Measurements from ENCODE around the gene PLCB4.

The PLCB4 gene

GRCh38 chr20:9062066-9062465 lies 6.8 kb upstream of the PLCB4 start:
- Histone ChIP-seq H2BK120ac (ENCODE audit: low read depth, low read length) (no peak overlapping the region), H2BK15ac (ENCODE audit: low read depth, poor library complexity, severe bottlenecking) (no peak overlapping the region), H3K36me3 (ENCODE audit: control insufficient read depth in 1 of 2, insufficient read depth in 2 of 2, low read depth in 1 of 2, low read length in 2 of 2) (no peaks in the 10 kb centered on the region), H3K79me1 (replicated peaks; ENCODE audit: low read length, poor library complexity, severe bottlenecking) (no peaks in the 10 kb centered on the region), H2AFZ (ENCODE audit: low read depth, low read length) (no peak overlapping the region), H4K91ac (ENCODE audit: low read length) (no peak overlapping the region), H2AK5ac (ENCODE audit: low read length, severe bottlenecking) (no peak overlapping the region), H3K18ac (ENCODE audit: low read depth in 1 of 2, low read length in 2 of 2) (no peak overlapping the region), H3K4ac (ENCODE audit: low read depth in 1 of 2, low read length in 2 of 2) (no peak overlapping the region), H3K27ac (ENCODE audit: low read length, poor library complexity, severe bottlenecking) (no peak overlapping the region), H3K27me3 (ENCODE audit: control insufficient read depth in 1 of 2, insufficient read depth in 1 of 2, low read length in 2 of 2) (no peaks in the 10 kb centered on the region), H3K9me3 (ENCODE audit: control insufficient read depth, low read length) (no peaks in the 10 kb centered on the region), H3K14ac (ENCODE audit: low read length in 2 of 2) (no peak overlapping the region), H2BK12ac (ENCODE audit: low read length in 2 of 2) (no peak overlapping the region), H3K9ac (ENCODE audit: low read length) (no peak overlapping the region), H3K4me2 (ENCODE audit: low read length, poor library complexity, severe bottlenecking) (no peak overlapping the region), H2BK5ac (ENCODE audit: low read depth, low read length, poor library complexity, severe bottlenecking) (no peak overlapping the region), H3K4me3 (ENCODE audit: insufficient read depth in 1 of 2, low read depth in 1 of 2, low read length in 2 of 2) (no peak overlapping the region), H3K4me1 (ENCODE audit: control insufficient read depth, insufficient read depth, low read depth, low read length) (peaks cover 9% of the 10 kb centered on the region), H4K8ac (ENCODE audit: low read length) (no peak overlapping the region), H3K23ac (ENCODE audit: low read length in 2 of 2) (no peak overlapping the region)
- no peak for DNase-seq
- 100% methylated on average over 2 of the region's 2 CpGs for WGBS

DNA sequence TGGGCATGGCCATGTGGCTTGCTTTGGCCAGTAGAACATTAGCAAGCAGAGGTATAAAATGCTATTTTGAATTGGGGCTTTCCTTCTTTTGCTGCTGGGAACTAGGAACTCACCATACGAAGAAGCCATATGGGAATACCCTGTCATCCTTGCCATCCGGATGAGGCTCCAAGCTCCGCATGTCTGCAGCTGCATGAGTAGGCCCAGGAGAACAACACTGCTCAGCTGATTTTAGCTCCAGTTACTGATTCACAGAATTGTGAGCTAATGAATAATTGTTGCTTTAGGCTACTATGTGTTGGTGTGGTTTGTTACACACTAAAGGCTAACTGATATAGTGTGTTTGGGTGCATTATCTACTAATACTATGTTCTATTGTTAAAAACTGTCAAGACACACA lies 2.7 kb upstream of the PLCB4 start:
- Histone ChIP-seq H3K18ac (ENCODE audit: low read depth in 1 of 2, low read length in 2 of 2) (no peak overlapping the region), H4K8ac (ENCODE audit: low read length) (no peak overlapping the region), H2BK120ac (ENCODE audit: low read depth, low read length) (no peak overlapping the region), H3K14ac (ENCODE audit: low read length in 2 of 2) (no peak overlapping the region), H4K91ac (ENCODE audit: low read length) (no peak overlapping the region), H3K4me3 (ENCODE audit: insufficient read depth in 1 of 2, low read depth in 1 of 2, low read length in 2 of 2) (no peak overlapping the region), H3K9ac (ENCODE audit: low read length) (no peak overlapping the region), H2BK15ac (ENCODE audit: low read depth, poor library complexity, severe bottlenecking) (no peak overlapping the region), H2BK5ac (ENCODE audit: low read depth, low read length, poor library complexity, severe bottlenecking) (peak overlapping the region; percentile 67), H3K36me3 (ENCODE audit: control insufficient read depth in 1 of 2, insufficient read depth in 2 of 2, low read depth in 1 of 2, low read length in 2 of 2) (no peaks in the 10 kb centered on the region), H2AFZ (ENCODE audit: low read depth, low read length) (no peak overlapping the region), H3K9me3 (ENCODE audit: control insufficient read depth, low read length) (no peaks in the 10 kb centered on the region), H2BK12ac (ENCODE audit: low read length in 2 of 2) (no peak overlapping the region), H3K79me1 (replicated peaks; ENCODE audit: low read length, poor library complexity, severe bottlenecking) (no peaks in the 10 kb centered on the region), H3K4me1 (ENCODE audit: control insufficient read depth, insufficient read depth, low read depth, low read length) (peaks cover 7% of the 10 kb centered on the region), H3K27me3 (ENCODE audit: control insufficient read depth in 1 of 2, insufficient read depth in 1 of 2, low read length in 2 of 2) (peaks cover 0 to 5% of the 10 kb centered on the region in 2 experiments), H3K27ac (ENCODE audit: low read length, poor library complexity, severe bottlenecking) (peak overlapping the region; percentile 98), H2AK5ac (ENCODE audit: low read length, severe bottlenecking) (no peak overlapping the region), H3K23ac (ENCODE audit: low read length in 2 of 2) (no peak overlapping the region), H3K4me2 (ENCODE audit: low read length, poor library complexity, severe bottlenecking) (no peak overlapping the region), H3K4ac (ENCODE audit: low read depth in 1 of 2, low read length in 2 of 2) (no peak overlapping the region)
- WGBS: 70% methylated on average over 3 of the region's 3 CpGs
- no peak for DNase-seq

- H2AK5ac ChIP-seq (ENCODE audit: low read length, severe bottlenecking): peak overlapping the region; percentile 46
- H3K9ac ChIP-seq (ENCODE audit: low read length): peak overlapping the region; percentile 66
Observed at GRCh38 chr20:9068233-9068801, 570 bp upstream of the PLCB4 start.

DNA sequence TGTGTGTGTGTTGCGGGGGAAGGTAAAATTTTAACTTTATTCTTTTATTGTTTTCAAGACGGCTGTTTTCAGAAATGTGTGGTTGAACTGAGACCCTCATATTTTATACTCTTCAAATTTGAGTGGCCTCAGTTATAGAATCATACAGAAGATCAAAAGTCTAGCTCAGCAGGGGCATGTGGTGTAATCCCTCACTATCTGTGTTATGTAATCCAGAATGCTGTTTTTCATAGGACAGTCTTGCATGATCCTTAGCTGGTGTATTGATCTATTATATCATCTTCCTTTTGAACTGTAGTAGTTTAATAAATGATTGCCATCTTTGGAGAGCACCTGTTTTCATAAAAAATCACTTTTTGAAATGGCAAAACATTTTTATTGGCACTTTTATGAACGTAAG lies 1.4 kb downstream of the PLCB4 start:
- Histone ChIP-seq H3K27ac (ENCODE audit: low read length, poor library complexity, severe bottlenecking) (peak overlapping the region; percentile 57), H4K8ac (ENCODE audit: low read length) (no peak overlapping the region), H2BK12ac (ENCODE audit: low read length in 2 of 2) (no peak overlapping the region), H3K4me1 (ENCODE audit: control insufficient read depth, insufficient read depth, low read depth, low read length) (peaks cover 11% of the 10 kb centered on the region), H2BK5ac (ENCODE audit: low read depth, low read length, poor library complexity, severe bottlenecking) (no peak overlapping the region), H3K4me3 (ENCODE audit: insufficient read depth in 1 of 2, low read depth in 1 of 2, low read length in 2 of 2) (no peak overlapping the region), H3K9me3 (ENCODE audit: control insufficient read depth, low read length) (no peaks in the 10 kb centered on the region), H2AK5ac (ENCODE audit: low read length, severe bottlenecking) (no peak overlapping the region), H3K9ac (ENCODE audit: low read length) (no peak overlapping the region), H2AFZ (ENCODE audit: low read depth, low read length) (no peak overlapping the region), H2BK15ac (ENCODE audit: low read depth, poor library complexity, severe bottlenecking) (no peak overlapping the region), H3K36me3 (ENCODE audit: control insufficient read depth in 1 of 2, insufficient read depth in 2 of 2, low read depth in 1 of 2, low read length in 2 of 2) (no peaks in the 10 kb centered on the region), H3K4ac (ENCODE audit: low read depth in 1 of 2, low read length in 2 of 2) (no peak overlapping the region), H3K18ac (ENCODE audit: low read depth in 1 of 2, low read length in 2 of 2) (no peak overlapping the region), H3K79me1 (replicated peaks; ENCODE audit: low read length, poor library complexity, severe bottlenecking) (no peaks in the 10 kb centered on the region), H3K4me2 (ENCODE audit: low read length, poor library complexity, severe bottlenecking) (peak overlapping the region; percentile 45), H3K23ac (ENCODE audit: low read length in 2 of 2) (no peak overlapping the region), H4K91ac (ENCODE audit: low read length) (no peak overlapping the region), H3K14ac (ENCODE audit: low read length in 2 of 2) (no peak overlapping the region), H3K27me3 (ENCODE audit: control insufficient read depth in 1 of 2, insufficient read depth in 1 of 2, low read length in 2 of 2) (peaks cover 0 to 5% of the 10 kb centered on the region in 2 experiments), H2BK120ac (ENCODE audit: low read depth, low read length) (no peak overlapping the region)
- WGBS: 81% methylated on average over 3 of the region's 3 CpGs
- DNase-seq: no peak

More at GRCh38 chr20:9068233-9068801, 570 bp upstream of the PLCB4 start:
- H3K14ac ChIP-seq (ENCODE audit: low read length in 2 of 2): peak overlapping the region in 1 of 2 experiments; percentile 83
- DNase-seq: peak; percentile 50
- H4K8ac ChIP-seq (ENCODE audit: low read length): peak overlapping the region; percentile 70
- H3K27ac ChIP-seq (ENCODE audit: low read length, poor library complexity, severe bottlenecking): peak overlapping the region; percentile 98
- H3K79me1 ChIP-seq (replicated peaks; ENCODE audit: low read length, poor library complexity, severe bottlenecking): no peaks in the 10 kb centered on the region
- peak overlapping the region; percentile 89 for H4K91ac ChIP-seq (ENCODE audit: low read length)
- H3K4me2 ChIP-seq (ENCODE audit: low read length, poor library complexity, severe bottlenecking): peak overlapping the region; percentile 93
- H2BK12ac ChIP-seq (ENCODE audit: low read length in 2 of 2): peak overlapping the region; percentile 64 to 89
- H3K36me3 ChIP-seq (ENCODE audit: control insufficient read depth in 1 of 2, insufficient read depth in 2 of 2, low read depth in 1 of 2, low read length in 2 of 2): no peaks in the 10 kb centered on the region
- peak overlapping the region; percentile 81 to 86 for H3K4ac ChIP-seq (ENCODE audit: low read depth in 1 of 2, low read length in 2 of 2)
- peak overlapping the region; percentile 91 for H2BK5ac ChIP-seq (ENCODE audit: low read depth, low read length, poor library complexity, severe bottlenecking)
- peaks cover 7% of the 10 kb centered on the region for H3K4me1 ChIP-seq (ENCODE audit: control insufficient read depth, insufficient read depth, low read depth, low read length)
- H3K23ac ChIP-seq (ENCODE audit: low read length in 2 of 2): peak overlapping the region in 1 of 2 experiments; percentile 16
- H3K27me3 ChIP-seq (ENCODE audit: control insufficient read depth in 1 of 2, insufficient read depth in 1 of 2, low read length in 2 of 2): peaks cover 0 to 5% of the 10 kb centered on the region in 2 experiments
- peak overlapping the region; percentile 99 for H2AFZ ChIP-seq (ENCODE audit: low read depth, low read length)
- under 1% methylated on average over 31 of the region's 57 CpGs for WGBS
- peak overlapping the region; percentile 87 to 96 for H3K4me3 ChIP-seq (ENCODE audit: insufficient read depth in 1 of 2, low read depth in 1 of 2, low read length in 2 of 2)
- H2BK120ac ChIP-seq (ENCODE audit: low read depth, low read length): peak overlapping the region; percentile 94
- H3K18ac ChIP-seq (ENCODE audit: low read depth in 1 of 2, low read length in 2 of 2): peak overlapping the region; percentile 37 to 94
- H3K9me3 ChIP-seq (ENCODE audit: control insufficient read depth, low read length): no peaks in the 10 kb centered on the region
- peak overlapping the region; percentile 96 for H2BK15ac ChIP-seq (ENCODE audit: low read depth, poor library complexity, severe bottlenecking)
